Memory B cell (primary cell): ENCODE data around the gene KCND3.

Source experiments
- ATAC-seq: fragments of 150-1000 bp; cut with Tn5 transposase; 2 replicates; pipeline ENCODE4 v1.10.0; 2021; ENCODE audit warnings: low read depth, mild to moderate bottlenecking, moderate library complexity
- DNase-seq, 2 donors: peaks; one replicate each; pipeline ENCODE4 v3.0.0; 2022; ENCODE audit warnings: low spot score in 2 of 2
- H3K27ac Mint-ChIP-seq: one replicate; pipeline ENCODE4 v1.8.0; 2022; ENCODE audit warnings: mild to moderate bottlenecking, moderate library complexity, mixed read lengths
- H3K27me3 Mint-ChIP-seq: one replicate; pipeline ENCODE4 v1.8.0; 2022; ENCODE audit warnings: mixed read lengths
- H3K36me3 Mint-ChIP-seq: one replicate; pipeline ENCODE4 v1.8.0; 2022; ENCODE audit warnings: mild to moderate bottlenecking, mixed read lengths
- H3K4me1 Mint-ChIP-seq: one replicate; pipeline ENCODE4 v1.8.0; 2022; ENCODE audit warnings: mixed read lengths
- H3K4me3 Mint-ChIP-seq: one replicate; pipeline ENCODE4 v1.8.0; 2022; ENCODE audit warnings: mild to moderate bottlenecking, moderate library complexity, mixed read lengths
- H3K9me3 Mint-ChIP-seq: one replicate; pipeline ENCODE4 v1.8.0; 2022; ENCODE audit warnings: mixed read lengths

KCND3 gene

DNA sequence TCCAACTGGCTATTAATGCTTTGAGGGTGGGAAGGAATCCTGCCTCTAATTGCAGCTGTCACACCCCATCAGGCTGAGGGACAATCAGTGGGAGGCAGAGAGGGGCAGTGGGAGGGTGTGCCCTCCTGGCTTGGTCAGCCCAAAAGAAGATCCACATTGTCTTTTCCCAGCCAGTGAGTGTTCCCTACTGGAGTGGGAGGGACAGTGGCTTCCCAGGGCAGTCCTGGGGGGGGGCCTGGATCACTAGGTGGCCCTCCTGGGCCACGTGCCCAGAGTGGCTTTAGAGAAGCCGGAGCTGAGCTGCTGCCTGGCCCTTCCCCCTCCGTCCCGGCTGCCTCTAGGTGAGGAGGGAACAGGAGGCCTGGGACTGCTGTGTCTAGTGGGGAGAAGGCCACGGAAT, 264.3 kb downstream of the KCND3 start:
- peak overlapping the region; percentile 31 for H3K27ac Mint-ChIP-seq
- H3K27me3 Mint-ChIP-seq: no peaks in the 10 kb centered on the region
- no peaks in the 10 kb centered on the region for H3K9me3 Mint-ChIP-seq

DNA sequence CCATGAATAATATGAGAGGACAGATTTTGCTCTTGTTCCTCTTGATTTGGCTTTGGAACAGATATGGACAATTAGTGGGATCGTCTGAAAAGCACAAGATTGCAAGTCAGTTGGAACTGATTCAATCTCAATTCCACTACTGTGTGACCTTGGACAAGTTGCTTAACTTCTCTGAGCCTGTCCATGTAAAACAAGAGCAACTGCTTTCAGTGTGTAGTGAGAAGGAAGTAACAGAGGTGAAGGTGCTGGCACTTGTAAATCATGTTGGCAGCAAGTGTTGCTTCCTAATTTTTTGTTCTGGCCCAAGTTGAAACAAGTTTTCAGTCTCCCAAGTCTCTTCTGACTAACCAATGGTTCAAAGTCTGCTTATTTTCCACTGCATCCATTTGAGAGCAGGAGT, 265.6 kb downstream of the KCND3 start:
- no peaks in the 10 kb centered on the region for H3K36me3 Mint-ChIP-seq
- no peak for DNase-seq

More for the DNA sequence above, 264.3 kb downstream of the KCND3 start:
- H3K4me3 Mint-ChIP-seq: no peak overlapping the region
- no peak for DNase-seq
- no peaks in the 10 kb centered on the region for H3K36me3 Mint-ChIP-seq
- H3K4me1 Mint-ChIP-seq: peaks cover 28% of the 10 kb centered on the region
- ATAC-seq: no peak

DNA sequence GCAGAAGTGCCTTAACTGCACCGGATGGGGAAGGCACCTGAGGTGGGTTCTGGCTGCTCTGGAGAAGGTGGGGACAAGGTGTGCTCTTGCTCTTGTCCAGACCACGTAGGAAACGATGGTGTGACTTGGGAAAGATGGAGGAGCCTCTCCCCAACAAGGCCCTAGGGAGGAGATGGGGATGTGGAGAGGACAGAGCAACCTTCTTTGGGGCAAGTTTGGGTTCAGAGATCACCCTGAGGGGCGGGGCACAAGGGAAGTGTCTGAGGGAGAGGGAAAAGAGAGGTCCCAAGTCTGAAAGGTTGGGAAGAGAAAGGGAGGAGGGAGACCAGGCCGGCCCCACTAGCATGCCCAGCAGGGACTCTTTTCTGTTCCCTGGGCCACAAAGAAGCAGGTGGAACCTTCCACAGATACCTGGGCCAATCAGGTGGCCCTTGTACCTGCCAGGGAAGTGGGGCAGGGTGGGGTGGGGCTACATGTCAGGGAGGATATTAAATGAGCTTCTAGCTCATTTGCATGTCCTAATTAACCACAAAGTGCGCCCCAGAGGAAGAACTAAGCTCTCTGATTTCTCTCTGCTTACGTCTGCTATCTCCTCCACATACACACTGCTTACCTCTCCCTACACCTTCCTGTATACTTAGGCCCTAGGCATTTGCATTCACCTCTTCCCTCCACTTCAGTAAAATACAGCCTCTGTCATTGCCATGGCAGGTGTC, 266.2 kb downstream of the KCND3 start:
- ATAC-seq (peak; percentile 96), DNase-seq (peak in 1 of 2 donors; percentile 36)
- H3K27ac Mint-ChIP-seq: peak overlapping the region; percentile 87
- no peaks in the 10 kb centered on the region for H3K36me3 Mint-ChIP-seq
- peaks cover 31% of the 10 kb centered on the region for H3K4me1 Mint-ChIP-seq
- no peaks in the 10 kb centered on the region for H3K27me3 Mint-ChIP-seq
- H3K4me3 Mint-ChIP-seq: peak overlapping the region; percentile 7
- H3K9me3 Mint-ChIP-seq: no peaks in the 10 kb centered on the region

More for the DNA sequence above, 265.6 kb downstream of the KCND3 start:
- H3K9me3 Mint-ChIP-seq: no peaks in the 10 kb centered on the region
- H3K27ac Mint-ChIP-seq: peak overlapping the region; percentile 61
- peak overlapping the region; percentile 7 for H3K4me3 Mint-ChIP-seq
- no peaks in the 10 kb centered on the region for H3K27me3 Mint-ChIP-seq
- peaks cover 31% of the 10 kb centered on the region for H3K4me1 Mint-ChIP-seq
- no peak for ATAC-seq

DNA sequence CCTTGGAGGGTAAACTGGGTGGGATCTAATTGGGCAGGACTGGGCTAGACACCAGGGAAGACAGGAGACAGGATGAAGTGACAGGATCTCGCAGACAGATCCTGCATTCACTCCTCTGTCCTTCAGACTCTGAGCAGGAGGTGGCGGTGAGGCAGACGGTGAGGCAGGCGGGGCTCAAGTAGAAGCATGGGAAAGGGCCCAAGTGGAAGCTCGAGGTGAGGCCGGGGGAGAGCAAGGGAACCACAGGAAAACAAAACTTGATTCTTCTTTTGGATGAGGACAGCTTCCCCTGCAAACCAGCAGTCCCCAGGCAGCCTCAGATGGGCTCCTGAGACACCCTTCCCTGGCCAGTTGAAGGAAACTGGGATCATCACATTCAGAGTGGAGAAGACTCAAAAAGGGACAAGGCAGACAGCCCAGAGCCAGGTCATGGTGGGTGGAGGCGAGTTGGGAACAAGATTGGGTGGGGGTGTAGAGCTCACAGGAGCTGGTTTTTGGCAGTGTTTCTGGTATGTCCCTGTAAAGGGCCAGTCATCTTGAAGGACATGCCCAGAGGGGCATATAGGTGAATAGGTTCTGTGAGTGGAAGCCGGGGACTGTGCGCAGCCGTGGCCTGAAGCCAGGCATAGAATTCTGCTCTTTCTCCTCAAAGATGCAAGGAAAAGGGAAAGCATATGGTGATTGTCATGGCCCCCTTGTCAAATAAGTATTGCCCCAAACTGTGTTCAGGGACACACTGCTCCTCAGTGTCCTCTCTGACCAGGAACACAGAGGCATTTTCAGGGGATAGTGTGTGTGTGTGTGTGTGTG, 268.3 kb downstream of the KCND3 start:
- Mint-ChIP-seq H3K4me1 (peaks cover 31% of the 10 kb centered on the region), H3K4me3 (no peak overlapping the region), H3K9me3 (no peaks in the 10 kb centered on the region), H3K27ac (peak overlapping the region; percentile 83), H3K27me3 (no peaks in the 10 kb centered on the region), H3K36me3 (peaks cover 4% of the 10 kb centered on the region)
- DNase-seq (no peak), ATAC-seq (no peak)
